ENCODE measurements around the gene KCNT1.
"Not testable (repeated sequence)": the region's sequence is repeated elsewhere in the genome, so short reads cannot be mapped to it uniquely, and the experiment has no call there.

The KCNT1 gene

DNA sequence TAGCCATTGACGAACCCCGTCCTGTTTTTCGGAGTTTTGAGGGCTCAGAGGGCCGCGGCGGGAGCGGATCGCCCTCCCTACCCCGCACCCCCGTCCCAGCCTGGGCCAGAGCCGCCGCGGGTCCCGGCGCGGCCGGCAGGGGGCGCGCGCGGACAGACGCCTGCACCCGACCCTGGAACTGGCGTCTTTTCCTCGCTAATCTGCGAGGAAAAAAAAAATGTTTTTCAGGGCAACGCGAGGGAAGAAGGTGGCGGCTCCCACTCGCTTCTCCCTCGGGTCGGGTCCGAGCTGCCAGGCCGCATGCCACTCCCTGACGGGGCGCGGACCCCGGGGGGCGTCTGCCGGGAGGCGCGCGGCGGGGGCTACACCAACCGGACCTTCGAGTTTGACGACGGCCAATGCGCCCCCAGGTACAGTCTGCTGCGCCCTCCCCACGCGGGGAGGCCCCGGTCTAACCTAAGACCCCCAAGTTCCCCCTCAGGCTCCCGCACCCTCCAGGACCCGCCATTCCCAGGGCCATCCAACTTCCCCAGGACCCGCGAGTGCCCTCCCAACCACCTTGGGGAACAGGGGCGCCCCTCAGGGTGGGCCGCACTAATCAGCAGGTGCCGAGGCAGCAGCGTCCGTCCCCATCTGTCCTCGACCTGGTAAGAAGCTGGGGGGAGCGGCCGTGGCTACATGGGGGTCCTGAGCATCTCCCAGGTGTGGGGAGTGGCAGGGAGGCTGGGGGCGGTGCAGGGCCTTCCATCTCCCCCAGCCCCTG lies at the start of gene KCNT1:
KCNT1 (plus strand) TSS at position 227 of the 763 bp plus-strand sequence; CDS start at position 301, 74 bp downstream.
- peak; percentile 9 to 32 for DNase-seq

DNA sequence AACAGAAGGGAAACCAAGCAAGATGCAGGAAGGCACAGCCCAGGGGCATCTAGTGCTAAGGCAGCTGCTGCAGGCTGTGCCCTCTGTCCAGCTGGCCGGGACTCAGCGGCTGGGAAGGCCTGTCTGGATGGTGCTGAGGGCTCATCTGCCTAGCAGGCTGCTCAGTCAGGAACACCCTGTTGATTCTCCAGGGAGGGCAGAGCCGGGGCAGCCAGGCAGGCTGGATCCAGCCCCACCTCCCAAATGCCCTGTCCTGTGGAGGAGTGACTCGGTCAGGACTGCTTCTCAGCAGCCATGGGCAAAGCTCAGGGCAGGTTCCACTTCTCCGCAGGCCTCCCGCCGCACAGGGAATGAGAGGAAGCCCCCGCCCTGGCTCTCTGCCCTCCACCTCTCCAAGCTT lies 46.7 kb upstream of the KCNT1 start:
- DNase-seq = no peak

DNA sequence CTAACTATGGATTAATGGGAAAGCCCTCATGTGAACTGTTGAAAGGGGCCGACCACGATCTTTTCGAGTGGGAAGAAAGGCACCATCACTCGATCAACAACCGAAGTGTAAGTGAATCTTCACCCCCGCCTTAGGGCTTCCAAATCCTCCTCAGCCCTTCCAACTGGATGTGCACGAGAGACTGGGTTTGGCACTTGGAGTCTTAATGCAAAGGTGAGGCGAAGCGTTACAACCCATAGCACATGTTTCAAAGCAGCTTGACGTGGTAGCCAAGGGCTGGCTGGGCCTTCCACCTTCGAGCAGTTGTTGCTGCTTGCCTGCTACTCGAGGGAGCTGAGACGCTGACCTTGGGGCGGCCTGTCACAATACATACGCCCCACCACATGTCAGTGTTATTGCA lies 44.6 kb upstream of the KCNT1 start:
- no peak for DNase-seq

DNA sequence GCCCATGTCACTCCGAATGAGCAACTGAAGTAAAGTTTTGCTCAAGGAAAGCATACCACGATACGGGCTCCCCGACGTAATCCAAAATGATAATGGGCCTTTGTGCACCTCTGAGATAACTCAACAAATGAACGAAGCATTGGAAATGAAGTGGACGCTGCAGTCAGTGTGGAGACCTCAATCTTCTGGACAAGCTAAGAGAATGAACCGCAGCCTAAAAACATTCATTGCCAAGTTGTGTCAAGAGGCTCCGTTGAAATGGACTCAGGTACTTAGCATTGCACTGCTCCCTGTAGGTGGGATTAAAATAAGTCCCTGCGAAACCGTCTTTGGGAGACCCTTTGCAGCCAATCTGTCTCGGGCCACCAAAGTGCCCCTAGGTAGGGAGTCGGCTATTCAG lies 42.7 kb upstream of the KCNT1 start:
- no peak for DNase-seq

DNA sequence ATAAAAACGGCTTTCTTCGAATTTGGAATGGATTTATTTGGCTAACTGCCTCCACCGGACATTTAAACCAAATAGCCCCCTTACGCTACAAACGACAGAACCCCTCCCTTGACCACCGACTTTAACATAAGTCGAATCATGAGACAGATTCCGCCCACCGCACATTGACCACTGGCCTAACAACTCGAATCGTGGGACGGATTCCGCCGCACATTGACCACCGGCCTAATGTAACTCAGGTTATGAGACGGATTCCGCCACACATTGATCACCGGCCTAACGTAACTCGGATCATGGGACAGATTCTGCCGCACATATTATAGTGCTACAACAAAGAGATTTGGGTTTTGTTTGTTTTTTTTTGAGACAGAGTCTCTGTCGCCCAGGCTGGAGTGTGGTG lies 41.6 kb upstream of the KCNT1 start:
- no peak for DNase-seq

DNA sequence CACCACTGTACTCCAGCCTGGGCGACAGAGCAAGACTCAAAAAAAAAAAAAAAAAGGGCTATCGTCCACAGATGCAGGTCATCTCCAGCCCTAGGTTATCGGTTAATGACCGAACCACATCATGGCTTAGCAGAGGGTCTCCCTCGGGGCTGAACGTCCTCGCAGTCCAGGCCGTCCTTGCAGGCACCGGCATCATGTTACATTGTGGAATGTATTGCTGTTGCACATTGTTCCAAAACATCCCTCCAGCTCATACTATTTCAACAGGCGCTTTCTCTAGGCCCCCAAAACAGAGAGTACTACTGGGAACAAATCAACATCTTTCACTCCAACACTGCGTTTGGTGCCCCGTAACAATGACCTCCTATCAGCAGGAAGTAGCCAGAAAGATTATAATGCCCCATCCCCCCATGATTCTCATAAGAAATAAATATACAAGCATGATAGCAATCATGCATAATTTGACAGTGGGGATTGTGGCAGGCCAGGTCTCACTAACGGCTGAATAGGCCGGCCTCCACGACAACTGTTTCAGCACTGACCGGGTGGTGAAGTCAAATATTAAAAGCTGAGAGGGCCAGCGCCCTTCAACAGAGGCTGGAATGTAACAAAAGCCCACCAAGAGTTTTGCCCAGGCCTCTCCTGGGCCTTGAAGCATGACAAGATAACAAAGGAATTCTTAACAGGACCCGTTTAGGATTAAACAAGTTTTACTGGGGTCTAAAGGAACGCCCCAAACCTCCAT lies 40.0 kb upstream of the KCNT1 start:
- DNase-seq = no peak

DNA sequence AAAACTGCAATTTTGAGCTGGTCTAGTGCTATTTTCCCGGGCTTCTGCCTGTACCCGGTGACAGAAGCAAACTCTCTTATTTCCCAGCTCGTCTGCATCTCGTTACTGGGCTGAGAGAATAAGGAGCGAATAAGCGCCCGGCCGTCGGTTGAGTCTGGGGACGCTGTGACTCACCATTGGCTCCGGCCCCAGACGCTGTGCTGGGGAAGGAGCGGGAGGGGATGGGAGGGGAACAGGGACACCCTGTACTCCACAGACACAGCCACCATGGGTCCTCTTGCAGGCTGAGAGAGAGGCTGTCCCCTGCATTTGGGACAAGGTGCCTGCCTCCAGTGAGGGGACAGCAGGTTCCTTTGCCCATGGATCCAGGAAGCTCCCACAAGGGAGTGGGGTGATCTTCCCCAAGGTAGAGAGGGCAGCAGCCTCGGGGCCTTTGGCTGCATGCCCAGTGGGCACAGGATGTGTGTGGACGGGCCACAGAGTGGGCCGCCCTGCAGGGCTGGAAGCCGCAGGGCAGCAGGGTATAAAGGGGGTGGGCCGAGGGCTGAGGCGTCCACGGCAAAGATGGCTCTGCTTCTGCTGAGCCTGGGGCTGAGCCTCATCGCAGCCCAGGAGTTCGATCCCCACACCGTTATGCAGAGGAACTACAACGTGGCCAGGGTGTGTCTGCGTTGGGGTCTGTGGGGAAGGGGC lies 39.1 kb upstream of the KCNT1 start, which contains the start of gene LCN9:
LCN9 (plus strand) TSS at position 552 of the 693 bp plus-strand sequence; CDS start at position 565, 13 bp downstream.
- DNase-seq = no peak

DNA sequence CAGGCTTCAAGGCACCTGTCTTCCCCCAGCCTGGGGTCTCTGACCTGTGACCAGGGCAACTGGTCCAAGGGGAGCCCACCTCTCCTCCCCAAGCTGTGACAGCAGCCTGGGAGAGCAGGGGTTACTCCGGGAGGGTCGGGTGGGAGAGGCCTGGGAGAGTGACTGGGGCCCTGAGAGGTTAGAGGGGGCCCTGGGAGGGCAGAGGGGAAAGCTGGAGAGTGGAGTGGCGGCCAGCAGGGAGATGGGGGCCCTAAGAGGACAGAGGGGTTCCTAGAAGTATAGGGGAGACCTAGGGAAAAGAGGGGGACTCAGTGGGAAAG lies 38.6 kb upstream of the KCNT1 start:
- DNase-seq = no peak

DNA sequence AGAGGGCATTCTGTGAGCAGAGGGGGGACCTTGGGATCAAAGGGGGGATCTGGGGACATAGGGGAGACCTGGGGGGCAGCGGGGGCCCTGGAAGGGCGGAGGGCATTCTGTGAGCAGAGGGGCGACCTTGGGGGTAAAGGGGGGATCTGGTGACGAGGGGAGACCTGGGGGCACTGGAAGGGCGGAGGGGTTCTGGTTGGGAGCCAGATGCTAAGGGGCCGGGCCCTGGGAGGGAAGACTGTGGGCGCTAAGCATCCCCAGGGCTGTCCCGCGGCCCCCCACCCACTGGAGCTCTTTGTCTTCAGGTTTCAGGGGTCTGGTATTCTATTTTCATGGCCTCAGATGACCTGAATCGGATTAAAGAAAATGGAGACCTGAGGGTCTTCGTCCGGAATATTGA lies 38.1 kb upstream of the KCNT1 start:
- no peak for DNase-seq

DNA sequence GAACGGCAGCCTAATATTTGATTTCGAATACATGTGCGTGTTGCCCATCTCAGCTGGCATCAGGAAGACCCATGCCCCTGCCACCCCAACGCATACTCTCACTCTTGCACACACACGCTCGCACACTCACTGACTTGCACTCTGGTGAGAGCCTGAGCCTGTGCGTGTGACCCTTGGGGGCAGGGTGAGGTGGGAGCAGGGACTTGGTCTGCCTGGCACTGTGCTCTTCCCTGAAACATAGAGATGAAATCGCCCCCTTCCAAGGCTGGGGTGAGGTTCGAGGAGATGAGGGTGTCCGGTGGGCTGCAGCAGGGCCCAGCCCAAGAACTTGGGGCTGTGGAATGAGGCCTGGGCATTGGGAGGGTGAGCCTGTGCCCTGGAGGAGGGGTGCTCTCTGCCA lies 37.7 kb upstream of the KCNT1 start:
- no peak for DNase-seq

DNA sequence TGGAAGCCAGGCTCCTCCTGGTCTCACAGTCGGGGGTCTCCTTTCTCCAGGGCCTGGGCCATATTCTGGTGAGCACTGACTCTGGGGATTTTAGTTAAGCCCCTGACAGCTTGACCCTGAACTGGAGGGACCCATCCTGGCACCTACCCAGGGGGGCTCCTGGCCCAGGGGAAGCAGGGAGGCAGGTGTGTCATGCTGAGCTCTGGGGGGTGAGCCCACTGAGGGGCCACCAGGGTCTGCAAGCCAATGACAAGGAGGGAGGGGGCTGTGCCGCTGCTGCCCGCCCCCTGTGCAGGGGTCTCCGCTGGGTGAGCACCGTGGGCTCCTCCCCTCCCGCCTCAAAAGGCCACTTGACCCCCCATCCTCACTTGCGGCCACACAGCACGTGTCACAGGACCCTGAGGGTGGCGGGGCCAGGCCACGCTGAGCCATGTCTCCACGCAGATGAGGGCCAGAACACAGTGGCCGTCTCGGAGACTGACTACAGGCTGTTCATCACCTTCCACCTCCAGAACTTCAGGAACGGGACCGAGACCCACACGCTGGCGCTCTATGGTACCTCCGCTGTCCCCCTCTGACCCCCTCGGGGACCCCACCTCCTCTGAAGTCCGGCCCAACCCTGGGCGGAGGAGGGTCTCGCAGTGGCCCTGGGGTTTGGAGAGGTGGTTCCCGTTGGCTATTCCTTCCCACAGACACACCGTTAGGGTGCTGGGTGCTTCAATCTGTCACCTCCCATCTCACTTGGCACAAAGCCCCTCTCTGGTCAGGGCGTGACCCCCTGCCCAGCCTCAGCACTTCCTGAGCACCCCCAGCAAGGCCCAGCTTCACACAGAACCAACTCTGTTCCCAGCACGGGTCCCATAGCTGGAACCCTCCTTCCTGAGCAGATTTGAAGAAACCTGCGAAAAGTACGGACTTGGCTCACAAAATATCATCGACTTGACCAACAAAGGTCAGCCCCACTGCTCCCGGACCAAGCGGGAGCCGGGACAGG lies 36.9 kb upstream of the KCNT1 start:
- no peak for DNase-seq

DNA sequence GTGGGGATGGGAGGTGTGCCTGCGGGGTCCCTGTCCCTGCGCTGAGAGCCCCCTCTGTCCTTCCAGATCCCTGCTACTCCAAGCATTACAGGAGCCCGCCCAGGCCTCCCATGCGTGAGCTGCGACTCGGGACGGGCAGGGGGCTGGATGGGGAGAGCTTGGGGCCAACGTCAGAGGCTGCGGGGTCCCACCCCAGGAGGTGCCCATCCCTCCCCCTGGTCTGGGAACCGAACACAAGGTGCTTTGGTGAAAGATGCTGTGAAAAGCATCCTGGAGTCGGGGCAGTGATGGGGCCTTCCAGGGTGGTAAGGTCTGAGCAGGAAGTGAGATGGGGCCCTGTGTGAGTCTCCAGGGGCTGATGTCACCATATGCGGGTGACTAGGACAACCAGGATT lies 36.2 kb upstream of the KCNT1 start:
- DNase-seq = no peak

DNA sequence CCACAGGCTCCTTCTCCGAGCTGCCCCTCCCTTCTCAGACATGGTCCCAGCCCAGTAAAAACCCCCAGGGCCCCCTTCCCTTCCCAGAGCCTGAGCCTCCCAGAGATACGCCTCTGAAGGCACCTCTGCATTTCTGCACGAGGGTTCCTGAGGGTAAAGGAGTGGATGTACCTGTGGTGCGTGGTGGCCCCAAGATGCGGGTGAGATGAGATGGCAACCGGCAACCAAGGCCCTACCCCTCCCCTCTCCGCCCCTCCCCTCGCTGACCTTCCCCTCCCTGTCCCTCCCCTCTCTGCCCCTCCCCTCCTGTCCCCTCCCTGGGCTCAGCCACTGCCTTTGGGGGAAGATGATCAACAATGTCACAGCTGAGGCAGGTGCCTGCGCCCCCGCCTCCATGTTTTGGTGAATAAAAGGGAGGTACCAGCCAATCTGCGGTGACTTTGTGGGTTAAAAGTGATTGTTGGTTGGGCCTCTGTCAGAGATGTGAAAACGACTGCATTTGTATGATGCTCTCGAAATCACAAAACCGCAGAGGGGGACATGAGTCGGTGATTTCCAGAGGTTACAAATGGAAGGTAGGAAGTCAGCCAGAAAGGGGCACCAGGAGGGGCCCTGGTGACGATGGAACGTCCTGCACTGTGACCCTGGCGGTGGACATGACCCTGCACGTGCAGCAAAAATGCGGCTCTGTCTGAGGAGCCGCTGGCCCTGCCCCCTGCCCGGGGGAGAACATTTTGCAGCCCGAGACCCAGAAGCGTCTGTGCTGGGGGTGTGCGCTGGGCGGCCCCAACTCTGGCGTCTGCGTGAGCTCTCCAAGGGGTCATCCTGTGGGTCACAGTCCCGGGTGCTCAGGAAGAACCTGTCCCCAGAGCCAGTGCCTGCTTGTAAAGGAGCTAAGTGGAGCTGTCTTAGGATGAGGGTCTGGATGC lies 35.2 kb upstream of the KCNT1 start:
- no peak for DNase-seq

DNA sequence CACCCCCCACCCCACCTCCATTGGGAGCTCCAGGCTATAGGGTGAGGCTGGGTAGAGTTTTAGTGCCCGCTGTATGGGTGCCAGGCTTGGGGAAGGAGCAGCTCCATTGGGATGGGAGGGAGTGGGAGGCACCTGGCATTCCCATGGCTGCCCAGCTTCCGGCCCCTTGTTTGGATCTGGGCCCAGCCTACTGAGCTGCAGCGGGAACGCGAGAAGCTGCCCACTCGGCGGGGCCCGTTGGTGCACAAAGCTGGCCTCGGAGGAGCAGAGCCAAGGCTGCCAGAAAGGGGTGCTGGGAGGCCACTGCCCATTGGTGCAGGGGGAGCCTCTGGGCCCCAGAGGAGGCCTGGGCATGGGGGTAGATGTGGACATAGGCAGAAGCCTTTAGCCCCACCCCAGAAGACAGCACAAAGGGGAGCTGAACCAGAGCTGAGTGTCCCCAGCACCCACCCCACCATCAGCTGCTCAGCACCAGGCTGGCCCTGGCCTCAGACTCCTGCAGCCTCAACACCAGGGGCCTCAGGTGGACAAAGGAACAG lies 34.5 kb upstream of the KCNT1 start:
- DNase-seq = no peak

DNA sequence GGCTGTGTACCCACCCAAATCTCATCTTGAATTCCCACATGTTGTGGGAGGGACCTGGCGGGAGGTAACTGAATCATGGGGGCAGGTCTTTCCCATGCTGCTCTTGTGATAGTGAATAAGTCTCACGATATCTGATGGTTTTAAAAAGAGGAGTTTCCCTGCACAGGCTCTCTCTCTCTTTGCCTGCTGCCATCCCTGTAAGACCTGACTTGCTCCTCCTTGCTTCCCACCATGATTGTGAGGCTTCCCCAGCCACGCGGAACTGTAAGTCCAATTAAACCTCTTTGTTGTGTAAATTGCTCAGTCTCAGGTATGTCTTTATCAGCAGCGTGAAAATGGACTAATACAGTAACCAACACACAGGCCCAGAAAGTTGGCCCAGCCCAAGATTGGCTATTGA lies 33.0 kb upstream of the KCNT1 start:
- not testable (repeated sequence) for DNase-seq

DNA sequence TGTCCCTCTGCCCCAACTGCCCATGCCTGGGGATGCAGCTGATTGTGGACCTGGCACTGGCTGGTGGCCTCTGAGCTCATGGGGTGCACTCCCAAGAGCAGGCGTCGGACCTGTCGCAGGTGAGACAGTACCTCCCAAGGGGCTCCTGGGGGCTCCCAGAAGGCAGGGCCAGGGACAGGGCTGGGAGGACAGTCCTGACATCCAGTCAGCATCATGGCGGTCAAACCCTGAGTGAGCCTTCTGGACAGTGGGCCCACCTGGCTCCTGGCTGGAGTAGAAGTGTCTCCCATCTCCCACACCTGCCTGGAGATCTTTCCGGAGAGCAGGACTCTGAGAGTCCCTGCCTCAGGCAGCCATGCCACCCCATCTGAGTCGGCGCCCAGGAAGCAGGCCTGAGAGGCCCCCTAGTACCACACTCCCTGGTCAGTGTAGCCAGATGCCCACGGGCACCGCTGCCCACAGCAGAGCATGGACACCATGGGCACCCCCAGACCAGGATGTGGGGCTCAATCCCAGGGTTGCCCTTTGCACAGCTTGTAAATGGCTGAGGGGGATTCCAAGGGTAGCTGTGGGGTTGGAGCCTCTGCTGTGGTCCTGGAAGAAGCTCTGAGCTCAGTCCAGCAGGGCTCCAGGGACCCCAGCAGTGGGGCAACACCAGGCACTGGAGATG lies 32.2 kb upstream of the KCNT1 start:
- no peak for DNase-seq

DNA sequence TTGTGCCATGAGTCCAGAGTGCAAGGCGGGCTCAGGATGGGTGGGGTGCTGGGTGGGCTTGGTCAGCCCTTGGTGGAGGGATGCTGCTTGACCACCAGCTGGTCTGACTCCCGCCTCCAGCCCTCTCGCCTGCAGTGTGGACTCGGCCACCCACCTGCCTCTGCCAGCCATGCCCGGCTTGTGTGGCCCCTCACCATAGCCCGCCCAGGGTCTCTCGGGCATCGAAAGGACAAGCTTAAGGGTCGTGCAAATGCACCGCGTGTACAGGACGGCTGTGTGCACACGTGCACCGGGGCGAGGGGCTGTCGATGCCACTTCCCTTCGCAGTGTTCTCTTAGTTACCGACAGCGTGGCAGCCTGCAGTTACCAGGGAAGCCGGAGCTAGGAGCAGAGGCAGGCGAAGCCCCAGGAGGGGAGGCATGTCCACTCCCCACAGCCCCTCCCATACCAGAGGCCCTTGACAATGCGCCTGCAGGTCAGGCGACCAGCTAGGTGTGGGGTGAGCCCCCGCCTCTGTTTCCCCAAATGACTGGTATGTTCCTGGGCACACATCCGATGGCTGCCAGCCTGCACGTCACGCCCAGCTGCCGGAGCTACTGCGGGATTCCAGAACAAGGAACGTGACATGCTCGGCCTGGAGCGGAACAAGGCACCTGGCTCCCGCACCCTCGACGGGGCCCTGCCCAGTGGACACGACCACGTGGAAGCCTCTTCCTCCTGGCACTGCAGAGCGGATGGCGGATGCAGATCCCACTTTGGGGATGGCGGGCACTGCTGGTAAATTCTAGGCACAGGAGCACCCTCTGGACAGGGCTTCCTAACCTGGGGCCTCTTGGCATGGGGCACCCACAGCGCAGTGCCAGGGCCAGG lies 31.0 kb upstream of the KCNT1 start:
- no peak for DNase-seq

DNA sequence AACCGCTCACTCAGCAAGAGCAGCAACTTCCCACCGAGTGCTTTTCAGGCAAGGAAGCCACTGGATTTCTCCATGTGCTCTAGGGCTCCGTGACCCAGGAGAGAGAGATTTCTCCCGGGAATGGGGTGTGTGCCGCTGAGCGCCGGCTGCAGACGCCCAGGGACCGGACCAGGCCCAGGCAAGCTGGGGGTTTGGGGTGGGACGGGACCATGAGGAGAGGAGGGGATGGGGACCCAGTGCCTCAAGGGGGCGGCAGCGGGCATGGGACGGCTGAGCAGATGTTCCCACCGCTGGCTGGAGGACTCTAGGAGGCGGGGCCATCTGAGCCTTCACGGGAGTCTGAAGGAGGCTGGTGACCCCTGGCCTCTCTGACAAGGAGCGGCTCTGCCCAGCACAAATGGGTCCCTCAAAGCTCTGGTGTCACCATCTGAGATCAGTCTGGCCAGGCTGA lies 30.4 kb upstream of the KCNT1 start:
- no peak for DNase-seq

DNA sequence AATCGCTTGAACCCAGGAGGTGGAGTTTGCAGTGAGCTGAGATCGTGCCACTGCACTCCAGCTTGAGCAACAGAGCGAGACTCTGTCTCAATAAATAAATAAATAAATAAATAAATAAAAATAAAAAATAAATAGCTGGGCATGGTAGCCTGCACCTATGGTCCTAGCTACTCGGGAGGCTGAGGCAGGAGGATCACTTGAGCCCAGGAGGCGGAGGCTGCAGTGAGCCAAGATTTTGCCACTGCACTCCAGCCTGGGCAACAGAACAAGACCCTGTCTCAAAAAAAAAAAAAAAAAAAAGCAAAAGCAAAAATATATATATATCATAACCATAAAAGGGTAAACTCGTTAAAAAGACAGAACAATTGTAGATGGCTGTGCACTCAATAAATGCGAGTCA lies 29.2 kb upstream of the KCNT1 start:
- not testable (repeated sequence) for DNase-seq

DNA sequence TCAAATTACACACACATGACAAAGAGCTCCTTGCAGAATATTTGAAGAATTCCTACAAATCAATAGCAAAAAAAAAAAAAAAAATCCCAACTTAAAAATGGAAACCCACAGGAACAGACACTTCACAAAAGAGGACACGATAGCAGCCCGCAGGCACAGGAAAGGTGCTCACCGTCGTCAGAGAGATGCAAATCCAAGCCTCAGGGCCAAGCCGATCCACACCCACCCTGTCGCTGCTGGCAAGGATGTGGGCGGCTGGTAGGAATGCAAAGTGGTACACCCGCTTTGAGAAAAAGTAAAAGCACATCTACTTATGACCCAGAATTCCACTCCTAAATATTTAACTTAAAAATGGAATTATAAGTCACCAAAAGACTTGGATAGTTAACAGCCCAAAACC lies 28.0 kb upstream of the KCNT1 start:
- DNase-seq = no peak
